ENCODE data around the gene TXNIP. TPM values are rescaled to one million over a fixed set of nuclear protein-coding genes. Genes with fewer than 3 reads are reported as not detected.

The TXNIP gene
- total and polyA plus RNA-seq, 2 donors (not counting 1 experiment from before 2014, with no cell fraction given): 542 to 1,651 TPM

DNA sequence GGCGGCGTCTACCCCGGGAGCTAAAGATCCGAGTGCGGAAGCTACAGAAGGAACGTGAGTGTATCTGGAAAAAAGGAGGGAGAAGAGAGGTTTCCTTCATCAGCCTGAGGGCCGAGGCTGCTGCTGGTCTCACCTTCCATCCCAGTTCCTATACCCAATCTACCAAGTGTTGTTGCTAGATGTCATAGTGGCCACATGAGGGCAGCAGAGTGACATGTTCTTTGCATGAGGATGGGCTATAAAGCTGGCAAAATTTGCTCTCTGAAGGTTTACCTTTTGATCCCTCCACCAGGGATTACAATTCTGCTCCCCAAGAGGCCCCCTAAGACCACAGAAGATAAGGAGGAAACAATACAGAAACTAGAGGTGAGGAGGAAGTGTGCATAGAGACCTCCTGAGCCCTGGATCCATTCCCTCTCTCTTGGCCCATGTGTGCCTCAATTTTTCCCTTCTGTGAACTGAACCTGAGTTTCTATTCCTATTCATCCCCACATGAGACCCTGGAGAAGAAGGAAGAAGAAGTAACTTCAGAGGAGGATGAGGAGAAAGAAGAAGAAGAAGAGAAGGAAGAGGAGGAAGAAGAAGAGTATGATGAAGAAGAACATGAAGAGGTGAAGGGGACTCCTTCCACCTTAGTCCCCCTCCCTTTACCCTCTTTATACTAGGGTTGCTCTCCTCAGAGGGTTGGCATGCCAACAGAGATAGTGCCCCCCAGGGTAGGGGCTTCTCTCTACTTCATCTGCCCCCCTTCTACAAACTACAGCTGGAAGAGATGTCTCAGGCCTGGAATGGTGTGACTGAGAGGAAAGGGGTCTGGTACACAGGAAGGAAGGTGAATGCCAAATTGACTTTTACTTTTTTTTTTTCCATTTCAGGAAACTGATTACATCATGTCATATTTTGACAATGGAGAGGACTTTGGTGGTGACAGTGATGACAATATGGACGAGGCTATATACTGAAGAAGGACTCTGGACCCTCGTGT is 18.6 kb downstream of the TXNIP start:
- WGBS (ENCODE audit: insufficient coverage): no CpG with 5 or more reads among the region's 9 CpGs
- ATAC-seq (ENCODE audit: low read depth) (peak; percentile 37), DNase-seq (peak; percentile 88)
- Histone ChIP-seq H3K79me2 (ENCODE audit: control insufficient read depth, insufficient read depth, low read length) (peaks cover 38% of the 10 kb centered on the region), H2AFZ (ENCODE audit: insufficient read depth, low read depth, low read length, poor library complexity, severe bottlenecking) (peak overlapping the region; percentile 60), H3K27ac (ENCODE audit: low read length in 2 of 2) (peak overlapping the region; percentile 96 to 97), H3K4me1 (ENCODE audit: control insufficient read depth in 2 of 2, insufficient read depth in 2 of 2, low read length in 2 of 2) (peaks cover 57 to 58% of the 10 kb centered on the region in 2 donors), H3K36me3 (replicated peaks in 1 of 2; ENCODE audit: control extremely low read depth in 1 of 2, control insufficient read depth in 1 of 2, extremely low read depth in 1 of 2, insufficient read depth in 2 of 2, low read length in 1 of 2) (peaks cover 0 to 7% of the 10 kb centered on the region in 2 experiments), H3K27me3 (replicated peaks in 1 of 4; ENCODE audit: control extremely low read depth in 1 of 4, control insufficient read depth in 3 of 4, insufficient read depth in 4 of 4, low read length in 3 of 4) (no peaks in the 10 kb centered on the region), H3K9ac (ENCODE audit: low read length) (peak overlapping the region; percentile 59), H3K4me2 (replicated peaks; ENCODE audit: low read depth, low read length, poor library complexity, severe bottlenecking) (peak overlapping the region; percentile 75), H4K20me1 (ENCODE audit: control insufficient read depth, insufficient read depth, low read length, poor library complexity, severe bottlenecking) (no peaks in the 10 kb centered on the region), H3K9me3 (ENCODE audit: control extremely low read depth in 1 of 3, control insufficient read depth in 2 of 3, insufficient read depth in 1 of 3, low read length in 2 of 3) (no peaks in the 10 kb centered on the region), H3K4me3 (ENCODE audit: control extremely low read depth in 1 of 5, extremely low read depth in 1 of 5, insufficient read depth in 1 of 5, low read depth in 2 of 5, low read length in 4 of 5) (peak overlapping the region in 2 of 5 experiments; percentile 15 to 52)
- Mint-ChIP-seq H3K27me3 (no peaks in the 10 kb centered on the region), H3K27ac (no peak overlapping the region), H3K9me3 (ENCODE audit: insufficient read depth) (no peaks in the 10 kb centered on the region), H3K4me1 (peaks cover 17% of the 10 kb centered on the region), H3K4me3 (no peak overlapping the region)
- ChIA-PET POLR2A (interaction anchor here (0.6 to 4.7 kb wide), 11 partner anchors 13 to 120 kb away, joined by 3 to 131 read pairs (median 7); partner anchors contain the start of genes ANKRD34A, LIX1L, POLR3GL and RBM8A), CTCF (interaction anchor here (0.6 to 9.5 kb wide), 25 partner anchors 8 to 132 kb away, joined by 3 to 361 read pairs (median 7); partner anchors contain the start of genes ANKRD34A, HJV, LIX1L and NUDT17)
- intact Hi-C loops (cut with micrococcal nuclease): loop anchor here (1.0 kb wide), 4 partner anchors 30 to 132 kb away; partner anchors contain the start of gene NUDT17
- TF ChIP-seq, protein P1, sequence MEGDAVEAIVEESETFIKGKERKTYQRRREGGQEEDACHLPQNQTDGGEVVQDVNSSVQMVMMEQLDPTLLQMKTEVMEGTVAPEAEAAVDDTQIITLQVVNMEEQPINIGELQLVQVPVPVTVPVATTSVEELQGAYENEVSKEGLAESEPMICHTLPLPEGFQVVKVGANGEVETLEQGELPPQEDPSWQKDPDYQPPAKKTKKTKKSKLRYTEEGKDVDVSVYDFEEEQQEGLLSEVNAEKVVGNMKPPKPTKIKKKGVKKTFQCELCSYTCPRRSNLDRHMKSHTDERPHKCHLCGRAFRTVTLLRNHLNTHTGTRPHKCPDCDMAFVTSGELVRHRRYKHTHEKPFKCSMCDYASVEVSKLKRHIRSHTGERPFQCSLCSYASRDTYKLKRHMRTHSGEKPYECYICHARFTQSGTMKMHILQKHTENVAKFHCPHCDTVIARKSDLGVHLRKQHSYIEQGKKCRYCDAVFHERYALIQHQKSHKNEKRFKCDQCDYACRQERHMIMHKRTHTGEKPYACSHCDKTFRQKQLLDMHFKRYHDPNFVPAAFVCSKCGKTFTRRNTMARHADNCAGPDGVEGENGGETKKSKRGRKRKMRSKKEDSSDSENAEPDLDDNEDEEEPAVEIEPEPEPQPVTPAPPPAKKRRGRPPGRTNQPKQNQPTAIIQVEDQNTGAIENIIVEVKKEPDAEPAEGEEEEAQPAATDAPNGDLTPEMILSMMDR (IDR thresholded peaks at IDR 0.05): peak; percentile 80
- TF ChIP-seq EZH2 (IDR thresholded peaks at IDR 0.05; ENCODE audit: borderline replicate concordance, insufficient read depth, low read depth, low read length, poor library complexity, severe bottlenecking): no peak

Measured in B cell (primary cell).